Stimulated activated CD4-positive, alpha-beta T cell treated with anti-CD3 and anti-CD28 coated beads, Interleukin-4, amount 100 ng/mL, for 1 hour (primary cell): ENCODE measurements around the gene KCNJ15.

Experiments used
- DNase-seq: peaks from one replicate; pipeline ENCODE4 v3.0.0-alpha.2; 2020

The KCNJ15 gene

DNA sequence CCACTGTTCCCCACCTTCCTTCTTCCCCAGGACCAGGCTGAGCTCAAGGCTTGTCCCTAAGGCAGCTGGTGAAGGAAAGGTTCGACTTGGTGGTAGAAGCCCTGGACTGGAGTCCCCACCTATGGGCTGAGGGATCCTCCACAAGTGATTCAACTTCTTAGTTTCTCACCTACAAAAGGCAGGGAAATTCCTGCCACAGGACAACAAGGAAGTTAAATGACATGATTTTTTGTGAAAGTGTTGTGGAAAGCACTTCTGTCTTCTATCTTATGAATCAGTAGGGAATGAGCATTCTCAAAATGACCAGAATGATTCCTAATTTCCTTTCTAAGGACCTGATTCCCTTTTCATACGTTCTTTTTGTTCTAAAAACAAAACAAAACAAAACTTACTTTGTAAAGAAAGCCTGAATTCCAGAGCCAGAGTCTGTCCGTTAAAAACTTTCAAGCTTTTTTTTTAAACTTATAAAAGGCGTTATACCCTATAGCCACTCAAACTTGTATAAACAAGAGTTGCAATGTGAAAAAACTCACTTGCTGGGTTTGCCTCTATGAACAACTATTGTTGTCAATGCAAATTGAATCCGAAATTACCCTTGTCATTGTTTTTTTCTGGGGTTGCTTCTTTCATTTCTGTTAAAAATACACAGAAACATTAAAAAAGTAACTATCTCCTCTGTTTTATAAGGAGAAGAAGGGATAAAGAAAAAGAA, 12.2 kb downstream of the KCNJ15 start:
- no peak for DNase-seq

DNA sequence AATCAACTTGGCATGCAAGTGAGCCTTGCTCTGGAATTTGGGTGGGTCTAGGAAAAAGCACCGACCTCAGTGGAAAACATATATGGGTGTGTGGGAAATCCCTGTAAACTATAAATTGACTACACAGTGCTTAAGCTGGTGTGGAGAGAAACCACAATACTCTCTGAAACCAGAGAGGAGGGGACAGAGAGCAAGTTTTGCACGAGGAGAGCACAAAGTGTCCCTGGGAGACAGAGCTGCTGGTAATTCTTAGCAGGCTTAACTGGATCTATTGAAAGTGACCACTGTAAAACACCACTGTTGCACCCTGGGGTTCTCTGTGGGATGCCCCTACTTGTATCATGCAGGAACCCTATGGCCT, 12.8 kb downstream of the KCNJ15 start:
- no peak for DNase-seq

DNA sequence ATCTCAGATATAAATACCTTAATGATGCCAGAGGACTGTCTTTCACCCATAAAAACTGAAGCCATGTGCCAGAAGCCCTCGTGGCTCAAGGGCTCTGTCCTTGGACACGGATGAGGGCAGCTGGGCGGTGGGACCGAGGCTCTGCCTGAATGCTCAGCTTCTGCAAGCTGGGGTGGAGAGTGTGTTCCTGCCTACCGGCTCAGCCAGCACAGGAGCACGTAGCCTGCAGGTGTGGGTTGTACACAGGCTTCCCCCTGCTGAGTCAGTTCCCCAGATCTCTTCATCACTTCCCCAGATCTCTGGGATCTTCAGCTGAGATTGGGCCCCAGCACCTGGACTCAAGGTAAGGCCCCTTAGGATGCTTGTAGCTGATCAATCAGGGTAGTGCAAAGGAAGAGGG, 15.4 kb downstream of the KCNJ15 start:
- no peak for DNase-seq

DNA sequence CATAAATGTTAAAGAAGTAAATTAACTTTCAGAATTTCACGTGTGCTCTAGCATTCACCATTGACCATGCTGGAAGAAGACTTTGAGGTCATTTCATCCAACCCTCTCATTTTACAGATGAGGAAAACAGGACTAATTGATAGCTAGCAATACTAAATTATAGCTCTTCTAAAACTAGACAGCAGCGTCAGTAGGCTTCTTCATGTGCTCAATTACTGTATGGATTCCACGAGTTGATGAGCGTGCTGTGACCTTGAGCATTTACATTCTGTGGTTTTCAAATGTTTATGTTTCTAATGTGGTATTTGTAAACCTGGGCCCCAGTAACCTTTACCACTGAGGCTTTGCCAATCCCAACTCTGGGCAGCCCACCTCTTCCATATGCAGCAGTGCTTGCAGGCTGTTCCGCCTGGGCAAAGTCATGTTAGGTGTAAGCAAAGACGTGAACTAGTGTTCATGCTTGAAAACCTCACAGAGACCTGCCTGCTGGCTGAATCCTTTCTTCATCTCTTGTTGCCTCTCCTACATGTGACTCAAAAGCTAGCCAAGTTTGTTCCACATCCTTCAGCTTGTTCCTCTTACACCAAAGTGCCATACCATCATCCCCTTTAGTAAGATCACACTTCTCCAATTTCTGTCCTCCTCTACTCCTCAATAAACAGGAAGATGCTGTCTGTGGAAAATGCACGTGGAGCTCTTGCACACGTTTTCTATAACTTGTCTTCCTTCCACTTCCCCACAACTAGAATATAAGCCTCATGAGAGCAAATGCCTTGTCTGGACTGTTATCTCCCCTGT, 17.2 kb downstream of the KCNJ15 start:
- DNase-seq, result no peak

DNA sequence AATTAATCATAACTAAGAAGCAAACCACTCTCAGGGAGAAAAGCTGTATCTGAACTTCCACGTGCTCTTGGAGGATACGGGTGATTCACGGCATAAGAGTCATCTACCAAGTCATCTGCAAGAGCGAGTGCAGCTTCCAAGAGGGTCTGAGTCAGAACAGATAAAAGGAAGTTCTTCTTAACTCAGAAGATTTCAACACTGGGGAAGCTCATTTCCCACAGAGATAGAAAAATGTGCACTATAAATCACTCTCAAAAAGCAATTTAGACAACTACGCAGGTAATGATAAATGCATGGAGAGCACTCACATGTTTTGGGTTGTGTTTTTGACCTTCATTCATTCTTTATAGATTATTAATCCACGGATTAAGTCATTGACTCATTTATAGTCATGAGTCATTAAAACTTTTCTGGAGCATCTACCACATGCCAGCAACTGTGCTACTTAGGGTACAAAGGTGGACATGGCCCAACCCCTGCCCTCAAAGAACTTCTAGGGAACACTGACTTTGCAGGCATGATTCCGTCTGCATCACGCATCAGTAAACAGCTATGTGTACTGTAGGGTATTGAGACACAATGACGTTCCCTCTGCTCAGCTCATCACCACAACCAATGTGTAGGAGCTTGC, 20.8 kb downstream of the KCNJ15 start:
- no peak for DNase-seq

DNA sequence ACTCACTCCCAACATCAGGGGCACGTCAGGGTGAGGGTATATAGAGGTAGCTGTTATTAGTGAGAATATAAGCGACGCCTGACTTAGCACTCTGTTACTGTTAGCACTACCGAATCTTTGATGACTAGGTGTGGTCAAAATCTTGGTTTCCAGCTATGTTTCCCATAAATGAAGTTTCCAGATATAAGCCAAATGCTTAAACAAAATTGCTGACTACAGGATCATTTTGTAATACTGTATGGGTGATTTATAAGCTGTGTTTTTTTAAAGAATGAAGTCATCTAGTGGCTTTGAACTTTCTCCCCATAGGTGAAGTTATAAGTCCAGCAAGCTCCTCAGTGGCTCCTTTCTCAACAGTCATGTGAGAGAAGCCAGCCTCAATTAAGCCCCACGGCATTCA, 23.7 kb downstream of the KCNJ15 start:
- DNase-seq, result no peak

DNA sequence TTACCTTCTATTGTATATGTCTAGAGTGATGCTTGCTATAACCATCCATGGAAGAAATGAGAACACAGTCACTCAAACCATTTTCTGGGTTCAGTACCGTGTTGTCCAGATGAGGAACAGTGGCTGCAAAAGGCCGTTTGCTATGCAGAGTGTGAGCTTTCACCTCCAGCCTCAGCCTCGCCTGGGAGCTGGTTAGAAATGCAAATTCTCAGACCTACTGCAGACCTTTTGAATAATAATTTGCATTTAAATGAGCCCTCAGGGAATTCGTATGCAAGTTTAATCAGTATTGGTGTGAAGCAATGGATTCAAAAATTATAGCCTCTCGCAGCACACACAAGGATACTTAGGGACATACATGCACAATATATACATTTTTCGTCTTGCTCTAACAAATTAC, 24.1 kb downstream of the KCNJ15 start:
- DNase-seq, result no peak

DNA sequence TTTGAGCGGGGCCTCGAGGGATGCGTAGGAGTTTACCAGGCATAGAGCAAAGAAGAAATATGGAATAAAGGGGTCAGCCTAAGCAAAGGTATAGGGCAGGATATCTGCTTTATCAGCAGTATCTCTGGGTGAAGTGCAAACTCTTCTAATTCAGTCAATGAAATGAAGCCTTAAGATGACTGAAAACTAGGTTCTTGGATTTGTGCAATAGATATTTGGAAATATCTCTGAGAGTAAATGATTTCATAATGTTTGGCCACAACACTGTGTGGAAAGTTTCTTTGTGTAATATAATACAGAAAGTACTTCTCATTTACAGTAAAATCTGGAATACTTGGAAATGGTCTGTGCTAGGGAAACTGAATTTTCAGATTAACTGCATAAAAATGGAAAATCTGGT, 26.1 kb downstream of the KCNJ15 start:
- no peak for DNase-seq

DNA sequence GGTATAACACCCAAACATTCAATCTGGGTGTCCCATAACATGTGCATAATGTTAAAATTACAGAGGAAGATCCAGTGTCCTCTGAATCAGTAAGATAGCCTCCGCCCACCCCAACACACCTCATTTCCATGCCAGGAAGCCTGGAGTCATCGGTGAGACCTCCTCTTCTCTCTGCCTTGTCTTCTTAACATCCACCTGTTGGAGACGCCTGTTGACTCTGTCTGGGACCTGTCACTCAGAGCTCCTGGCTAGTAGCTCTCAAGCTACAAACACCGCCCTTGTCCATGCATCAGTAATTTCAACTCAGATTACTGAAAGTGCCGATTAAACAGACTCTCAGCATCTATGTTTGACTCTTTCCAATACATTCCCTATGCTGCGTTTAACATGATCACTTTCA, 27.4 kb downstream of the KCNJ15 start:
- DNase-seq, result no peak

DNA sequence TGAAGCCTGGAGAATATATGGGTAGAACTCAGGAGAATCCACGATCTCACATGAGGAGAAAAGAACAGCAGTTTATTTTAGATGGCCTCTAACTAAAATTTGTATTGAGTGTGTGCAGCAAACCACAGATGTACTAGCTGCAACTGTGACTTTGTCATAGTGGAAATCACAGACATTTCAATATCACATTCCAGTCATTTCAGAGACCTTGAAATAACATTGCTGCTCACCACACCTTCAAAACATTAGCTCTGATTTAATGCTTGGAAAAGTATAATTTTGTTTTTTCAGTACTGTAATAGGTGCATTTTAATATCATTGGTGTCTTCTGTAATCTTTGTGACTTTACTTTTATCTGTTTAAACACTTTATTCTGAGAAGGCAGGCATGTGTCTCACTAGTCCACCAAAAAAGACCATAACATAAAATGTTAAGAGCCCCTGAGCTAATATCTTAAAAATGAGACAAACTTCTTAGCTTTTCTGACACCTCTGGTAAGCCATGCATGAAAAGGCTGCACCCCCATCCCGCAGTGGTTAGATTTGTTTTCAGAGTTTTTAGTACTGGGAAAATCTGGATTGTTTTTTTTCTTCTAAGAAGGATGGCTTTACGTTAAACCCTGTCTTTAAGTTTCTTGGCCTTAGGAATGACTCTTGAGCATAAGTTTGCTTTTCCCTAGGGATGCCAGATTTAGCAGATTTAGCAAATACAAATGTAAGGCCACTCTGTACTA, 30.1 kb downstream of the KCNJ15 start:
- no peak for DNase-seq

DNA sequence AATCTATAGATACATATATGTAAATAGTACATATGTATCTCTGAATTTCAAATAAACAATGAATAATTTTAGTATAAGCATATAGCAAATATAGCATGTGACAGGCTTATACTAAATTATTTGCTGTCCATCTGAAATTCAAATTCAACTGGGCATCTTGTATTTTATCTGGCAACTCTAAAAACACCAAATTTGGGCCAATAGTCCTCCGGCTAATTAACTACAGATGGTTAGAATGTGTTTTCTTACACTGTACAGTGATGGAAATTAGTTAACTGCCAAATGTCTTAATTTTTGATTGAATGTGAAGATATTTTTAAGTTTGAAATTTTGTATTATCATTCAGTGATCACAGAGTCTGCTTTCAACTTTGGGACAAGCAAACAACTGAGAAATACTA, 30.7 kb downstream of the KCNJ15 start:
- no peak for DNase-seq

DNA sequence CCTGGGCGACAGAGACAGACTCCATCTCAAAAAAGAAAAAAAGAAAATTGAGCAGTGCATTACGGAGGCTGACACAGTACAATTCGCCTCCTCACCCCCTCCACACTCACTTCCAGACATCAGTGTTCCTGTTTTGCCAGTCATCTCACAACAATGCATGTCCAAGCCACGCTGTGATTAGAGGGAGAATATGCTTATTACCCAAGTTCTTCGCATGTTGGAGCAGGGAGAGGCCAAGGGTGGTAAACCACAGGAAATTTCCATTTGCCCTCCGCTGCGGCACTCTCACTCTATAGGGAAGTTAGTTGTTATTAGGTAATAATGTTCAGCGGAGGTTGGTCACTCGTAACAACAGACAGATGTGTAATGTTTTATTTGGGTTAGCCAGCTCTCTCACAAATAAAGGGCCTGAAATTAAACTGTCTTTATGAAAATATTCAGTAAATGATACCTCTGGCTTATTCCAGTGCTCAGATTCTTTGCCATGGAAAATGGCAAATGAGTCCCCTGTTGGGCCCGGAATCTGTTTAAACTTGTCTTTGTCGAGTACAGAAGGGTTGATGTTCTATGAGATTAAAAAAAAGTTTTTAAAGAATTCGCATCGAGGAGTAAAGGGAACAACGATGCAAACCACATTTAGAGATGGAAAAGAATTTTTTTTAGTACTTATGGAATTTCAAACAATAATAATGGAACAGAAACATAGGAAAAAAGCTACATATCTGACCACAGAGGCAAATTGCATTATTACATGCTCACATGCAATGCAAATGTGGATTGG, 33.1 kb downstream of the KCNJ15 start:
- DNase-seq, result no peak

DNA sequence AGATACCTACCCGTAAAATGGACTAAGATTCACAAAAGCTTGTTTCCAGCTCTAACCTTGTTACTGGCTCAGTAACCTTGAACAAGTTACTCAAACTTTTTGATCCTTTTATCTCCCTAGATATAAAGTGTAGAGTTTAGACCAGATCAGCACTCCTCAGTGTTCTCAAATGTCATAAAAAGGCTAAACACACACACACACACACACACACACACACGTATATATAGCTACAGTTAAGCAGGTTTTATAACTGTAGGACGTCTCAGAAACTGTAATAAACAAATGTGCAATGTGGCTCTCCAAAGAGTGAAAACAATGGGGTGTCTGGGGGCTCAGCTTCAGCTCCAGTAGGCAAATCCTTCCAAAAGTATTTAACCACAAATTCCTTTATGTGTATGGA, 34.0 kb downstream of the KCNJ15 start:
- no peak for DNase-seq

DNA sequence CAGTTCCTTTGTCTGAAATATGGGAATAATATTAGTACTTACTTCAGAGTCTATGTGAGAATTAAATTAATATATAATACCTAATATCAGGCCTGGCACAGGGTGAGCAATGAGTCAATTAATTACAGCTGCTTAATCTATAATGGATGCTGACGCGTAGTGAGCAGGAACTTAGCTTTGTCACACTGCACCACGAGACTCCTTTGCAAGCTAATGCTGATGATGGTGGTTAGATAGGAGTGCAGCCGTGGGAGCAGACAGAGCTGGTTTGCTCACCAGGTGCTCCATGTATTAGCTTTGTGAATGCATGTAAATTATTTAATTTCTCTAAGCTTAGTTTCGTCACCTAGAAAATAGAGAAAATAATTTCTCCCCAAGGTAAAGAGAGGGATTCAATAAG, 35.1 kb downstream of the KCNJ15 start:
- DNase-seq, result no peak

DNA sequence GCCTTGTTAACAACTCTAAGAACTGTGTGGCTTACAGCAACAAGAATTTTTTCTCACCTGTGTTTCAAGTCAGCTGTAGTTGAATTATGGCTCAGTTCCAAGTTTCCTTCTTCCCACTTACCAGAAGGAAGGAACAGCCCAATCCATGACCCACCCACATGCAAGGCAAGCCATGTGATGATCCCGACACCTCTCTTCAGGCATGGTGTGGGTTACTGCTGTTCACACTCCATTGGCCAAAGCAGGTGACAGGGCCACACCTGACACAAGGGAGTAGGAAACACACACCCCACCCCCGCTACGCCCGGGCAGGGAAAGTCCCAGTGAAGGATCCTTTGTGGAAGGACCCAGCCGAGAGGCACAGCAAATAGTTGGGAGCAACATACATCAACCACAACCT, 36.3 kb downstream of the KCNJ15 start:
- DNase-seq, result no peak

DNA sequence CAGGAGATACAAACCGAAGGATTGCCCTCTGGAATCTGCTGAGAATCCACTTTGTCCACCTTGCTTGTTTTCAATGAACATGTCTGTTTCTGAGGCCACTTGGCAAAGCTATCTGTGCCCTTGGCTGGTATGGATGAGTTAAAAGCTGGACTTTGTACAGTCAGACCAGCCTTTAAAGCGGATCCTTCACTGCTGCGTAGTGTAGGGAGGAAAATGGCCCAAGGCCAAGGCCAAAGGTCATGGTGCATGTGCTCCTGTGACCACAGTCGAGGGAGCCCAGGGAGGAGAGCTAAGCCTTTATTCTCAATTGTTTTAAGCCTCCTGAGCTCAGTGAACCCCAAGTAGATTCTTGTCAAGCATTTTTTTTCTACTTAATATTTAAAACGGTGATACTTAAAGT, 37.0 kb downstream of the KCNJ15 start:
- DNase-seq, result no peak

DNA sequence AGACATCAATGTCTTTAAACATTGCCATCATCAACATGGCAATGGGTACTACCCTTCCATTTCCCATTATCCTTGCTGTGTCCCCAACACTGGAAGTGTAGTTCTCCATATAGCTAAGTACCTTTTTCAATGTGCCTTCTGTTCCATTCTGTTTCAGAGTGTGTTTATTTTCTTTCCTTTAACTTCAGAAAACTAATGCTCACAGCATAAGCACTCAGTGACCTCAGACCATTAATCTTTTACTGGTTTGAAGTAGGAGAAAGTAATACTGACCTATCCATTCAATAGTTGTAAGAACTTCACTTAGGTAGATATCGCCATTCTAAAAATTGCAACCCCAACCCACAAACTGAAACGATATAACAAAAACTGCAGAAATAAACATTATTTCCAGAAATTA, 37.8 kb downstream of the KCNJ15 start:
- DNase-seq, result no peak

DNA sequence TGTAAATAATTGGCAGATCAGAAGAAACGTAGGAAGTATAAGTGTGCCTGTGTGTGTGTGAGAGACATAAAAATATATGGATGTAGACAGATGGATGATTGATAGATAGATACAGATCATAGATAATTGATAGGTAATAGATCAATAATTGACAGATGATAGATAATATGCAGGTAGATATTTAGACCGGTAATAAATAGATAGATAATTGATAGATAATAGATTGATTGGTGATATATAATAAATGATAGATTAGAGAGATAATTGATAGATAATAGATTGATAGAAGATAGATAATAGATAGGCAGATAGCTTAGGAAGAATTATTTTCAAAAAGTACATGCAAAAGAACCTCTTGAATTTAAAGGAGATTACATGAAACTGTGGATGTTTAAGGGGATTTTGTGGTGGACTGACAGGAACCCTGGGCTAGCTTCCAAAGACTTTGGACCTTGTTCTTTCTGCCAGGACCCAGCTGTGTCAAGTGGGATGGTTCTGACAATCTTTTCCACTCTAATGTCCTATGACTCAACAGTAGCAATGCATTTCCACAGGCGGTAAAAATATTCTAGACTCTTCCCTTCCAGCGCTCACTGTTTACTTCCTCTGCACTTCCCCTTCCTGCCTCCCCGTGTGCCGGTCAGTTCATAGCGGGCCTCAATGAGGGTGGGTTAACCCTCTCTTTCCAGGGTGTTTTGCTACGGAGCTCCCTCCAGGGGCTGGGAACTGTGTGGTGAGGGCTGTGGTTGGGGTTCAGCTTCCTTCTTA, 39.4 kb downstream of the KCNJ15 start:
- no peak for DNase-seq

DNA sequence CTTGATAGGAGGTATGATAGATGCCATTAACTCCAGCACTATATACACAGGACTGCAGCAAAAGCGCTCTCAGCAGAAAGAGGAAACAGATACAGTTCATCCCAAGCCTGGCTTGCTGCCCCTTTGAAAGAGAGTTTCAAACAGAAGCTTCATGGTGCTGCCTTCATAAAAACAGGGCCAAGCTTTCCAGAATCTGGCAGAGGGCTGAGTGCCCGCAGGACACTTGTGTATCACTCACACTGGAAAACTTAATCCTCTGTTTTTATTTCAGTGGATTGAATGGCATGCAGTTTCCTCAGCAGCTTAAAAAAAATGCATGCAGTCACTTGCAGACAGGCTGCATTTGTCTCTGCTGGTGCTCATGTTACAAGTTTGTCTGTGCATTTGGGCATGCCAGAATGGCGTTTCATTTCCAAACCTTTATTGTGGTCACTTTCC, 40.4 kb downstream of the KCNJ15 start:
- no peak for DNase-seq

DNA sequence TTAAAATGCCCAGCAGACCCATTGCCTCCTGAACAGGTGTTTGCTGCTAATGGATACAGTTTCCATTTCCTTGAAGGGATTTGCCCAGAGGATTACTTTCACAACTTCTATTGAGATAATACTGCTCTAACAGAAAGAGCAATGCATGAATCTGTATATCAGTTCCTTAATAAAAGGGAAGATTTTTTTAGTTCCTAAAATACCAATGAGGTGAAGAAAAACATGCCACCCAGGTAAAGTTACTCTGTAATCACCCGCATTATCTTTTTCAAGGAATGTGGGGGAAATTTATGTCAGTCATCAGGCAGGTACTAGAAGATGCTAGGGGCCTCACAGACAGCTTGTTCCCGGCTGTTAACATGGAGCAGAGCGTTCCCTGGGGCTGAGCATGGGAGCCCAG, 41.1 kb downstream of the KCNJ15 start:
- DNase-seq, result no peak

DNA sequence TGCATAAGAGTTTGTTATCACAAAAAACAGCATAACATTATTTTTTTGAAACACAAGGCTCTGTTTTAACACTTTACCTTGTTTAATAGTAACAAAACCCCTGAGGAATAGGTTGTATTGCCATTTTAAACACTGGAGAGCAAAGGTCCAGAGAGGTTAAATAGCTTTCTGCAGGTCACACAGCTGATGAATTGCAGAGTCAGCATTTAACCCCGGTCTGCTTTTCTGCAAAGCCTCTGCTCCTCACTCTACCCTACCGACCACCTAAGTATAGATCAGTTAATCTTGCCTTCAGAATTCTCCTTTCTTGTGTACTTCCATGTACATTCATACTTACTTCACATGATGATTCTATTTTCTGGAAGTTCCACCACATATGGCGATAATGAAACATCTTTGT, 42.0 kb downstream of the KCNJ15 start:
- DNase-seq, result no peak

DNA sequence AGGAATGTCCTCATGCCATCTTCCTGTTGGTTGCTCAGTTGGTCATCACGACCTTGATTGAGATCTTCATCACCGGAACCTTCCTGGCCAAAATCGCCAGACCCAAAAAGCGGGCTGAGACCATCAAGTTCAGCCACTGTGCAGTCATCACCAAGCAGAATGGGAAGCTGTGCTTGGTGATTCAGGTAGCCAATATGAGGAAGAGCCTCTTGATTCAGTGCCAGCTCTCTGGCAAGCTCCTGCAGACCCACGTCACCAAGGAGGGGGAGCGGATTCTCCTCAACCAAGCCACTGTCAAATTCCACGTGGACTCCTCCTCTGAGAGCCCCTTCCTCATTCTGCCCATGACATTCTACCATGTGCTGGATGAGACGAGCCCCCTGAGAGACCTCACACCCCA, 42.9 kb downstream of the KCNJ15 start:
- no peak for DNase-seq
